ENCODE data around the gene GLG1. TPM values are rescaled to one million over a fixed set of nuclear protein-coding genes. Genes with fewer than 3 reads are reported as not detected.
"Not testable (repeated sequence)": the region's sequence is repeated elsewhere in the genome, so short reads cannot be mapped to it uniquely, and the experiment has no call there.

GLG1 gene
- total RNA-seq, 1 experiment from 2014 or later: 210 TPM

GRCh38 chr16:74420612-74421481 is 186.1 kb downstream of the GLG1 start, which contains the start of gene CLEC18B:
Gene CLEC18B, minus strand, starts transcription at chr16:74421478. Its CDS starts 208 bp downstream, at chr16:74421270.
- H3K9me3 Mint-ChIP-seq (ENCODE audit: unreplicated experiment); H3K27me3 Mint-ChIP-seq (ENCODE audit: insufficient read depth, unreplicated experiment); H3K4me1 Mint-ChIP-seq (ENCODE audit: low read depth, unreplicated experiment); H3K4me1 ChIP-seq; CTCF ChIA-PET; H3K27me3 ChIP-seq (replicated peaks; ENCODE audit: control insufficient read depth, insufficient read depth, low read length); H3K27ac Mint-ChIP-seq (ENCODE audit: unreplicated experiment); POLR2A ChIA-PET; H3K9me3 ChIP-seq; H3K36me3 ChIP-seq (ENCODE audit: control insufficient read depth, insufficient read depth, low read length); BruUV-seq (replicated peaks); H3K36me3 Mint-ChIP-seq (ENCODE audit: insufficient read depth, unreplicated experiment); H3K4me3 Mint-ChIP-seq (ENCODE audit: unreplicated experiment); H3K4me3 ChIP-seq (ENCODE audit: low read depth, low read length); intact Hi-C loops (cut with micrococcal nuclease; ENCODE audit: unreplicated experiment); DNase-seq: not testable (repeated sequence)

- DNase-seq; H3K36me3 Mint-ChIP-seq (ENCODE audit: insufficient read depth, unreplicated experiment); CTCF ChIA-PET; H3K27me3 ChIP-seq (replicated peaks; ENCODE audit: control insufficient read depth, insufficient read depth, low read length); H3K9me3 Mint-ChIP-seq (ENCODE audit: unreplicated experiment); H3K4me1 Mint-ChIP-seq (ENCODE audit: low read depth, unreplicated experiment); H3K27ac Mint-ChIP-seq (ENCODE audit: unreplicated experiment); intact Hi-C loops (cut with micrococcal nuclease; ENCODE audit: unreplicated experiment); H3K9me3 ChIP-seq; H3K36me3 ChIP-seq (ENCODE audit: control insufficient read depth, insufficient read depth, low read length); POLR2A ChIA-PET; H3K4me3 ChIP-seq (ENCODE audit: low read depth, low read length); H3K27me3 Mint-ChIP-seq (ENCODE audit: insufficient read depth, unreplicated experiment); BruUV-seq (replicated peaks); H3K4me1 ChIP-seq; H3K4me3 Mint-ChIP-seq (ENCODE audit: unreplicated experiment): not testable (repeated sequence)
Measured at GRCh38 chr16:74419811-74420210, 187.1 kb downstream of the GLG1 start.

- H3K27me3 Mint-ChIP-seq (ENCODE audit: insufficient read depth, unreplicated experiment); H3K4me1 Mint-ChIP-seq (ENCODE audit: low read depth, unreplicated experiment): not testable (repeated sequence)
Measured at GRCh38 chr16:74417897-74418296, 189.0 kb downstream of the GLG1 start.

GRCh38 chr16:74413920-74414319 is 193.0 kb downstream of the GLG1 start:
- H3K27ac Mint-ChIP-seq (ENCODE audit: unreplicated experiment); H3K36me3 ChIP-seq (ENCODE audit: control insufficient read depth, insufficient read depth, low read length); DNase-seq; POLR2A ChIA-PET; intact Hi-C loops (cut with micrococcal nuclease; ENCODE audit: unreplicated experiment); H3K4me3 ChIP-seq (ENCODE audit: low read depth, low read length); H3K36me3 Mint-ChIP-seq (ENCODE audit: insufficient read depth, unreplicated experiment); H3K4me3 Mint-ChIP-seq (ENCODE audit: unreplicated experiment); CTCF ChIA-PET; H3K9me3 Mint-ChIP-seq (ENCODE audit: unreplicated experiment); H3K27me3 ChIP-seq (replicated peaks; ENCODE audit: control insufficient read depth, insufficient read depth, low read length); H3K27me3 Mint-ChIP-seq (ENCODE audit: insufficient read depth, unreplicated experiment); H3K4me1 ChIP-seq; H3K4me1 Mint-ChIP-seq (ENCODE audit: low read depth, unreplicated experiment); H3K9me3 ChIP-seq; BruUV-seq (replicated peaks): not testable (repeated sequence)

More at GRCh38 chr16:74417897-74418296, 189.0 kb downstream of the GLG1 start:
- BruUV-seq (replicated peaks); H3K27me3 ChIP-seq (replicated peaks; ENCODE audit: control insufficient read depth, insufficient read depth, low read length); DNase-seq; H3K4me3 Mint-ChIP-seq (ENCODE audit: unreplicated experiment); POLR2A ChIA-PET; H3K36me3 ChIP-seq (ENCODE audit: control insufficient read depth, insufficient read depth, low read length); H3K36me3 Mint-ChIP-seq (ENCODE audit: insufficient read depth, unreplicated experiment); H3K4me3 ChIP-seq (ENCODE audit: low read depth, low read length); H3K27ac Mint-ChIP-seq (ENCODE audit: unreplicated experiment); intact Hi-C loops (cut with micrococcal nuclease; ENCODE audit: unreplicated experiment); H3K4me1 ChIP-seq; H3K9me3 ChIP-seq; CTCF ChIA-PET; H3K9me3 Mint-ChIP-seq (ENCODE audit: unreplicated experiment): not testable (repeated sequence)

GRCh38 chr16:74413485-74413884 is 193.4 kb downstream of the GLG1 start:
- H3K36me3 ChIP-seq (ENCODE audit: control insufficient read depth, insufficient read depth, low read length); DNase-seq; H3K4me3 Mint-ChIP-seq (ENCODE audit: unreplicated experiment); H3K27ac Mint-ChIP-seq (ENCODE audit: unreplicated experiment); H3K36me3 Mint-ChIP-seq (ENCODE audit: insufficient read depth, unreplicated experiment); H3K4me1 ChIP-seq; H3K4me3 ChIP-seq (ENCODE audit: low read depth, low read length); H3K9me3 ChIP-seq; BruUV-seq (replicated peaks); intact Hi-C loops (cut with micrococcal nuclease; ENCODE audit: unreplicated experiment); POLR2A ChIA-PET; H3K27me3 Mint-ChIP-seq (ENCODE audit: insufficient read depth, unreplicated experiment); CTCF ChIA-PET; H3K9me3 Mint-ChIP-seq (ENCODE audit: unreplicated experiment); H3K27me3 ChIP-seq (replicated peaks; ENCODE audit: control insufficient read depth, insufficient read depth, low read length); H3K4me1 Mint-ChIP-seq (ENCODE audit: low read depth, unreplicated experiment): not testable (repeated sequence)

- H3K9me3 Mint-ChIP-seq (ENCODE audit: unreplicated experiment); POLR2A ChIA-PET; H3K9me3 ChIP-seq; BruUV-seq (replicated peaks); H3K36me3 ChIP-seq (ENCODE audit: control insufficient read depth, insufficient read depth, low read length); H3K4me3 Mint-ChIP-seq (ENCODE audit: unreplicated experiment); H3K4me1 ChIP-seq; H3K4me1 Mint-ChIP-seq (ENCODE audit: low read depth, unreplicated experiment); CTCF ChIA-PET; H3K27me3 ChIP-seq (replicated peaks; ENCODE audit: control insufficient read depth, insufficient read depth, low read length); intact Hi-C loops (cut with micrococcal nuclease; ENCODE audit: unreplicated experiment); DNase-seq; H3K27me3 Mint-ChIP-seq (ENCODE audit: insufficient read depth, unreplicated experiment); H3K27ac Mint-ChIP-seq (ENCODE audit: unreplicated experiment); H3K4me3 ChIP-seq (ENCODE audit: low read depth, low read length); H3K36me3 Mint-ChIP-seq (ENCODE audit: insufficient read depth, unreplicated experiment): not testable (repeated sequence)
Measured at GRCh38 chr16:74412775-74413390, 194.0 kb downstream of the GLG1 start.

GRCh38 chr16:74412138-74412774 is 194.7 kb downstream of the GLG1 start:
- H3K36me3 Mint-ChIP-seq (ENCODE audit: insufficient read depth, unreplicated experiment); H3K27ac Mint-ChIP-seq (ENCODE audit: unreplicated experiment); intact Hi-C loops (cut with micrococcal nuclease; ENCODE audit: unreplicated experiment); DNase-seq; H3K9me3 Mint-ChIP-seq (ENCODE audit: unreplicated experiment); H3K36me3 ChIP-seq (ENCODE audit: control insufficient read depth, insufficient read depth, low read length); H3K4me3 Mint-ChIP-seq (ENCODE audit: unreplicated experiment); CTCF ChIA-PET; H3K27me3 ChIP-seq (replicated peaks; ENCODE audit: control insufficient read depth, insufficient read depth, low read length); BruUV-seq (replicated peaks); H3K4me3 ChIP-seq (ENCODE audit: low read depth, low read length); H3K27me3 Mint-ChIP-seq (ENCODE audit: insufficient read depth, unreplicated experiment); H3K4me1 Mint-ChIP-seq (ENCODE audit: low read depth, unreplicated experiment); POLR2A ChIA-PET; H3K9me3 ChIP-seq; H3K4me1 ChIP-seq: not testable (repeated sequence)

All from Caco-2 (cell line).